ENCODE data around the gene MAML2. TPM values are rescaled to one million over a fixed set of nuclear protein-coding genes. Genes with fewer than 3 reads are reported as not detected.

Gene MAML2
- polyA plus RNA-seq, 3 donors: 0.57 to 7.6 (median 1.2) TPM

GRCh38 chr11:96143041-96143521 lies 199.9 kb downstream of the MAML2 start:
- Histone ChIP-seq H3K4me3 (replicated peaks in 1 of 3; ENCODE audit: low read depth in 2 of 3, low read length in 3 of 3) (no peak overlapping the region), H3K79me2 (ENCODE audit: insufficient read depth, low read length) (no peaks in the 10 kb centered on the region), H3K27me3 (ENCODE audit: control insufficient read depth in 2 of 2, insufficient read depth in 2 of 2, low read length in 2 of 2) (no peaks in the 10 kb centered on the region), H3K4me1 (ENCODE audit: control insufficient read depth in 1 of 2, insufficient read depth in 2 of 2, low read length in 2 of 2) (no peaks in the 10 kb centered on the region), H3K9me3 (replicated peaks in 1 of 2; ENCODE audit: control insufficient read depth in 1 of 2, insufficient read depth in 1 of 2, low read length in 2 of 2) (no peaks in the 10 kb centered on the region), H3K36me3 (replicated peaks in 1 of 2; ENCODE audit: control insufficient read depth in 1 of 2, insufficient read depth in 2 of 2, low read length in 2 of 2) (no peaks in the 10 kb centered on the region), H2AFZ (ENCODE audit: insufficient read depth, low read depth, low read length, poor library complexity, severe bottlenecking) (no peak overlapping the region), H3K27ac (ENCODE audit: low read depth in 1 of 2, low read length in 2 of 2) (no peak overlapping the region), H4K20me1 (ENCODE audit: insufficient read depth, low read length) (no peaks in the 10 kb centered on the region), H3K4me2 (replicated peaks; ENCODE audit: extremely low read depth, low read length, poor library complexity, severe bottlenecking) (no peak overlapping the region), H3K9ac (ENCODE audit: insufficient read depth, low read length, poor library complexity, severe bottlenecking) (no peak overlapping the region)
- H3K9me3 Mint-ChIP-seq: no peaks in the 10 kb centered on the region
- peaks cover 0 to 3% (median 0%) of the 10 kb centered on the region in 3 donors for H3K27me3 Mint-ChIP-seq (ENCODE audit: low read depth in 3 of 3)
- peaks cover 3% of the 10 kb centered on the region for H3K4me1 Mint-ChIP-seq
- peaks cover 0 to 2% of the 10 kb centered on the region in 2 donors for H3K36me3 Mint-ChIP-seq
- DNase-seq: no peak
- no peak overlapping the region for H3K27ac Mint-ChIP-seq
- H3K4me3 Mint-ChIP-seq: no peak overlapping the region
- 92% methylated on average over 2 of the region's 5 CpGs for WGBS (ENCODE audit: insufficient coverage)
- intact Hi-C loops (cut with micrococcal nuclease): no loop called here
- no peak for TF ChIP-seq CTCF (IDR thresholded peaks at IDR 0.05)

- no peak overlapping the region for H3K4me2 ChIP-seq (replicated peaks; ENCODE audit: extremely low read depth, low read length, poor library complexity, severe bottlenecking)
- H3K4me3 ChIP-seq (replicated peaks in 1 of 3; ENCODE audit: low read depth in 2 of 3, low read length in 3 of 3): no peak overlapping the region
- no peak overlapping the region for H3K9ac ChIP-seq (ENCODE audit: insufficient read depth, low read length, poor library complexity, severe bottlenecking)
- Mint-ChIP-seq H3K27me3 (ENCODE audit: low read depth in 3 of 3) (peaks cover 0 to 3% (median 0%) of the 10 kb centered on the region in 3 donors), H3K4me3 (no peak overlapping the region), H3K4me1 (peaks cover 9% of the 10 kb centered on the region), H3K27ac (no peak overlapping the region), H3K9me3 (no peaks in the 10 kb centered on the region), H3K36me3 (peaks cover 0 to 2% of the 10 kb centered on the region in 2 donors)
- H3K4me1 ChIP-seq (ENCODE audit: control insufficient read depth in 1 of 2, insufficient read depth in 2 of 2, low read length in 2 of 2): peaks cover 0 to 2% of the 10 kb centered on the region in 2 donors
- no peaks in the 10 kb centered on the region for H3K9me3 ChIP-seq (replicated peaks in 1 of 2; ENCODE audit: control insufficient read depth in 1 of 2, insufficient read depth in 1 of 2, low read length in 2 of 2)
- no peak for DNase-seq
- H2AFZ ChIP-seq (ENCODE audit: insufficient read depth, low read depth, low read length, poor library complexity, severe bottlenecking): no peak overlapping the region
- no peak overlapping the region for H3K27ac ChIP-seq (ENCODE audit: low read depth in 1 of 2, low read length in 2 of 2)
- no peaks in the 10 kb centered on the region for H3K79me2 ChIP-seq (ENCODE audit: insufficient read depth, low read length)
- WGBS (ENCODE audit: insufficient coverage): 98% methylated on average over 4 of the region's 9 CpGs
- H3K36me3 ChIP-seq (replicated peaks in 1 of 2; ENCODE audit: control insufficient read depth in 1 of 2, insufficient read depth in 2 of 2, low read length in 2 of 2): no peaks in the 10 kb centered on the region
- no peaks in the 10 kb centered on the region for H4K20me1 ChIP-seq (ENCODE audit: insufficient read depth, low read length)
- intact Hi-C loops (cut with micrococcal nuclease): no loop called here
- TF ChIP-seq CTCF (IDR thresholded peaks at IDR 0.05): no peak
- H3K27me3 ChIP-seq (ENCODE audit: control insufficient read depth in 2 of 2, insufficient read depth in 2 of 2, low read length in 2 of 2): no peaks in the 10 kb centered on the region
These were observed 201.4 kb downstream of the MAML2 start for GRCh38 chr11:96141626-96142025.
